IMR-90 (cell line): ENCODE data around the gene KDM3B. TPM values are rescaled to one million over a fixed set of nuclear protein-coding genes. Genes with fewer than 3 reads are reported as not detected.

Source experiments
- ATAC-seq: fragments of 200-7000 bp; cut with Tn5 transposase; 2 replicates; pipeline ENCODE4 v1.9.1; 2020; ENCODE audit warnings: low read depth, mild to moderate bottlenecking, moderate library complexity
- BruUV-seq: library from RNA; stranded (reverse); fragments of 400-500 nt; replicated peaks from 2 replicates; lab custom pipeline; 2021; lab: Mats Ljungman, UMichigan
- CTCF ChIA-PET: fragments of 300-600 bp; formaldehyde crosslinking; extraction: SDS; loops from one replicate; lab custom pipeline; 2021; ENCODE audit warnings: antibody characterized with exemption; lab: Yijun Ruan, JAX
- POLR2A ChIA-PET: fragments of 300-600 bp; sonication (Branson Sonifier 250); formaldehyde crosslinking; loops from one replicate; lab custom pipeline; 2022; ENCODE audit warnings: antibody characterized with exemption; ENCODE audit not compliant: unreplicated experiment; lab: Charles Lee
- DNase-seq: peaks from one replicate; pipeline ENCODE4 v3.0.0; 2013
- H2AFZ ChIP-seq: replicated peaks from 2 replicates; pipeline ENCODE3; 2013; ENCODE audit warnings: low read length, mild to moderate bottlenecking; ENCODE audit not compliant: poor library complexity
- H2AK5ac ChIP-seq: 2 replicates; pipeline ENCODE4 v1.6.1; 2013; ENCODE audit warnings: low read depth, low read length, inconsistent platforms
- H2AK9ac ChIP-seq: replicated peaks from 2 replicates; pipeline ENCODE3; 2013; ENCODE audit warnings: mild to moderate bottlenecking, low read depth, low read length, moderate library complexity; ENCODE audit not compliant: poor library complexity
- H2BK120ac ChIP-seq: 2 replicates; pipeline ENCODE4 v1.6.1; 2013; ENCODE audit warnings: low read depth, low read length, inconsistent platforms
- H2BK15ac ChIP-seq: 3 replicates; pipeline ENCODE4 v1.6.1; 2013; ENCODE audit warnings: low read depth, low read length, inconsistent platforms
- H2BK20ac ChIP-seq: 2 replicates; pipeline ENCODE4 v1.6.1; 2013; ENCODE audit warnings: low read depth, mild to moderate bottlenecking, inconsistent platforms, low read length, moderate library complexity
- H2BK5ac ChIP-seq: 2 replicates; pipeline ENCODE4 v1.6.1; 2013; ENCODE audit warnings: mild to moderate bottlenecking, low read depth, low read length, inconsistent platforms; ENCODE audit not compliant: poor library complexity, severe bottlenecking
- H3K14ac ChIP-seq: replicated peaks from 2 replicates; pipeline ENCODE4 v1.6.1; 2013; ENCODE audit warnings: low read depth, low read length, inconsistent platforms
- H3K18ac ChIP-seq: 2 replicates; pipeline ENCODE4 v1.6.1; 2013; ENCODE audit warnings: low read depth, low read length, control low read depth
- H3K23ac ChIP-seq: 2 replicates; pipeline ENCODE4 v1.6.1; 2013; ENCODE audit warnings: low read depth, low read length, inconsistent platforms
- H3K27ac ChIP-seq: 2 replicates; pipeline ENCODE4 v1.5.1; 2013; ENCODE audit warnings: mild to moderate bottlenecking, control low read depth, low read length; ENCODE audit not compliant: insufficient read depth
- H3K27me3 ChIP-seq: 2 replicates; pipeline ENCODE4 v1.6.1; 2013; ENCODE audit warnings: low read length; ENCODE audit not compliant: control insufficient read depth, insufficient read depth
- H3K36me3 ChIP-seq: 2 replicates; pipeline ENCODE4 v1.6.1; 2013; ENCODE audit warnings: low read length, mixed read lengths; ENCODE audit not compliant: control insufficient read depth, insufficient read depth
- H3K4ac ChIP-seq: 2 replicates; pipeline ENCODE4 v1.6.1; 2013; ENCODE audit warnings: low read depth, low read length, inconsistent platforms
- H3K4me1 ChIP-seq: 2 replicates; pipeline ENCODE4 v1.6.1; 2013; ENCODE audit warnings: low read length, mixed read lengths; ENCODE audit not compliant: control insufficient read depth, insufficient read depth
- H3K4me2 ChIP-seq: 2 replicates; pipeline ENCODE4 v1.6.1; 2013; ENCODE audit warnings: low read depth, mild to moderate bottlenecking, control low read depth, low read length, moderate library complexity
- H3K4me3 ChIP-seq: 2 replicates; pipeline ENCODE4 v1.5.1; 2013; ENCODE audit warnings: low read depth, mild to moderate bottlenecking, control low read depth, low read length, moderate library complexity; ENCODE audit not compliant: insufficient read depth
- H3K56ac ChIP-seq: 2 replicates; pipeline ENCODE4 v1.6.1; 2013; ENCODE audit warnings: low read length, inconsistent platforms; ENCODE audit not compliant: insufficient read depth; ENCODE audit errors: extremely low read depth
- H3K79me1 ChIP-seq, 2 experiments: 2 replicates each; pipeline ENCODE4 v1.6.1; 2013; ENCODE audit warnings: low read length in 2 of 2, inconsistent platforms in 1 of 2, low read depth in 1 of 2
- H3K9ac ChIP-seq: 2 replicates; pipeline ENCODE4 v1.6.1; 2013; ENCODE audit warnings: low read depth, low read length, control low read depth
- H3K9me1 ChIP-seq: 2 replicates; pipeline ENCODE4 v1.6.1; 2013; ENCODE audit warnings: low read length, inconsistent platforms; ENCODE audit not compliant: insufficient read depth
- H3K9me3 ChIP-seq: 2 replicates; pipeline ENCODE4 v1.6.1; 2013; ENCODE audit warnings: low read length; ENCODE audit not compliant: control insufficient read depth, insufficient read depth
- H4K20me1 ChIP-seq: 2 replicates; pipeline ENCODE4 v1.6.1; 2013; ENCODE audit warnings: low read length, inconsistent platforms; ENCODE audit not compliant: insufficient read depth
- H4K5ac ChIP-seq: 2 replicates; pipeline ENCODE4 v1.6.1; 2013; ENCODE audit warnings: mild to moderate bottlenecking, low read depth, low read length, control low read depth
- H4K8ac ChIP-seq, 2 experiments: 2 replicates each; pipeline ENCODE4 v1.6.1; 2013; ENCODE audit warnings: low read depth in 2 of 2, low read length in 2 of 2, control low read depth in 1 of 2, inconsistent platforms in 1 of 2
- H4K91ac ChIP-seq: 2 replicates; pipeline ENCODE4 v1.6.1; 2013; ENCODE audit warnings: low read depth, low read length, inconsistent platforms; ENCODE audit not compliant: insufficient read depth
- BHLHE40 ChIP-seq: fragments of 150-350 bp; IDR thresholded peaks from 2 replicates; pipeline ENCODE4 v1.6.1; 2016; ENCODE audit warnings: mild to moderate bottlenecking, low read depth, low read length
- CEBPB ChIP-seq: IDR thresholded peaks from 2 replicates; pipeline ENCODE4 v1.6.1; 2012; ENCODE audit warnings: low read depth, low read length, improper control_type of control experiment
- CHD1 ChIP-seq: IDR thresholded peaks from 2 replicates; pipeline ENCODE4 v1.6.1; 2012; ENCODE audit warnings: low read depth, low read length, improper control_type of control experiment
- MAFK ChIP-seq: IDR thresholded peaks from 2 replicates; pipeline ENCODE4 v1.6.1; 2012; ENCODE audit warnings: low read depth, low read length, improper control_type of control experiment
- MAZ ChIP-seq: IDR thresholded peaks from 2 replicates; pipeline ENCODE4 v1.6.1; 2012; ENCODE audit warnings: low read depth, mild to moderate bottlenecking, low read length, improper control_type of control experiment, moderate library complexity, borderline replicate concordance
- MXI1 ChIP-seq: IDR thresholded peaks from 2 replicates; pipeline ENCODE4 v1.6.1; 2012; ENCODE audit warnings: low read depth, mild to moderate bottlenecking, low read length, moderate library complexity, borderline replicate concordance
- NFE2L2 ChIP-seq: fragments of 150-350 bp; IDR thresholded peaks from 2 replicates; pipeline ENCODE4 v1.6.1; 2016; ENCODE audit warnings: low read depth, mild to moderate bottlenecking, low read length
- POLR2A ChIP-seq: IDR thresholded peaks from 2 replicates; pipeline ENCODE4 v1.6.1; 2012; ENCODE audit warnings: mild to moderate bottlenecking, low read depth, low read length
- RAD21 ChIP-seq: IDR thresholded peaks from 2 replicates; pipeline ENCODE4 v1.6.1; 2012; ENCODE audit warnings: low read length, improper control_type of control experiment
- SMC3 ChIP-seq: fragments of 150-350 bp; IDR thresholded peaks from 2 replicates; pipeline ENCODE4 v1.6.1; 2016; ENCODE audit warnings: low read depth, mild to moderate bottlenecking, antibody characterized with exemption, low read length, moderate library complexity
- WGBS, 2 experiments: methylation state at CpG; one replicate each; pipeline versions ENCODE4 v1.1.5 to v1.1.7; 2013; ENCODE audit warnings: missing lambda C conversion rate in 2 of 2; ENCODE audit not compliant: insufficient read length in 1 of 2; ENCODE audit errors: extremely low coverage in 2 of 2; 5-methylcytosine and 5-hydroxymethylcytosine counted together
- dilution Hi-C: fragments of 300-500 bp; cut with HindIII; formaldehyde crosslinking; loops from one replicate; pipeline ENCODE4 v1.14.3; 2018; ENCODE audit warnings: low sequenced_read_pairs; ENCODE audit not compliant: unreplicated experiment
- in situ Hi-C: fragments of 300-500 bp; cut with MboI; formaldehyde crosslinking; loops from 3 replicates; pipeline ENCODE4 v1.14.3; 2019; ENCODE audit warnings: low sequenced_read_pairs, inconsistent platforms, mixed read lengths
- intact Hi-C: fragments of 100-400 bp; cut with micrococcal nuclease; formaldehyde crosslinking; loops from 2 replicates; pipeline ENCODE4 v1.10.0; 2022
- polyA plus RNA-seq, 3 experiments: library from polyadenylated mRNA; depleted of rRNA; stranded (reverse); fragments of >200 nt; gene quantifications; 2 replicates each; pipeline ENCODE4 v1.2.3, GENCODE V29; 2012; ENCODE audit warnings: low replicate concordance in 1 of 3
- total RNA-seq: library from RNA; depleted of rRNA; stranded (reverse); fragments of >200 nt; gene quantifications from 2 replicates; pipeline ENCODE4 v1.2.3, GENCODE V29; 2012
- TF ChIP-seq, protein P1 (sequence below): fragments of 150-350 bp; IDR thresholded peaks from 2 replicates; pipeline ENCODE4 v1.6.1; 2017; ENCODE audit warnings: mild to moderate bottlenecking, antibody characterized with exemption, low read length, low read depth
- TF ChIP-seq, protein P2 (sequence below): fragments of 150-350 bp; IDR thresholded peaks from 2 replicates; pipeline ENCODE4 v1.6.1; 2016; ENCODE audit warnings: low read depth, mild to moderate bottlenecking, low read length, moderate library complexity, borderline replicate concordance
- TF ChIP-seq, protein P3 (sequence below): conservative IDR thresholded peaks from 2 replicates; pipeline ENCODE4 v1.5.1; 2012; ENCODE audit warnings: mild to moderate bottlenecking, low read depth, low read length, improper control_type of control experiment

KDM3B gene
- total and polyA plus RNA-seq, 2 of the 4 experiments (the other 2 are of a cell fraction) = 19.4 to 35.8 TPM

DNA sequence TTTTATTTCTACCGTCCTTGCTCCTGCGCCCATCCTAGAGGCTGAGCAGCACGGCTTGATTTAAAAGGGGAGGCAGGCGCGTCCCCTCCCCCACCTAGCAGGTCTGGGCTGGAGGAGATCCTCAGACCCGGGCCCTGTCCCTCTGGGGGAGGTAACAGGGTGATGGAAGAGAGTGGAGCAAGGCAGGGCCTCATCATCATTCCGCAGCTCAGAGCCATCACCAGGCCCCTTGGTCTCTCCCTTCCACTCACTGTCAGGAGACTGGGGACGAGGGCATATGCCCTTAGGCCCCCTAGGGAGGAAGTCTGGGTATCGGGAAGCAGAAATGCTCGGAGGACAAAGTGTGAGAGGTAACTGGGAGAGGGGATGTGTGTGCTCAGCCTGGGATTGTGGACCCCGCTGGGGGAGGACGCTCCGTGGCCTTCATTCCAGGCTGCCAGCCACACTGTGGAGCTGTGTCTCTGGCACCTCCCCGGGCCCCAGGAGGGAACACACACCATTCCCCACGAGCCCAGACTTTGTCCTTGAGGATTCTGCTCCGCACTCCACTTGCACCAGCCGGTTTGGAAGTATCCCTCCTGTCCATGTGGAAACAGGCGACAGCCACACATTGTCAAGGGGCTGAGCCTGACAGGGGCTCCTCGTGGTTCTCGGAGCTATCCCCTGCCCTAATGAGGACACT lies 87.1 kb downstream of the KDM3B start:
- Histone ChIP-seq H2BK20ac (no peak overlapping the region), H3K23ac (peak overlapping the region; percentile 38; the same call in 1 of the 2 replicates), H4K20me1 (0 out of 2 replicates have a peak, but pooled peaks cover 6% of the 10 kb centered on the region), H3K9me3 (no peaks in the 10 kb centered on the region), H3K27ac (no peak overlapping the region), H3K56ac (no peak overlapping the region; the same call in 1 of the 2 replicates), H2BK120ac (no peak overlapping the region; the same call in 1 of the 2 replicates), H3K14ac (peak overlapping the region; percentile 76), H3K4me2 (peak overlapping the region; percentile 88), H3K4ac (peak overlapping the region; percentile 57), H3K27me3 (no peaks in the 10 kb centered on the region), H2AK5ac (peak overlapping the region; percentile 45; the same call in 1 of the 2 replicates), H2BK15ac (no peak overlapping the region), H3K4me1 (peaks cover 9% of the 10 kb centered on the region; the same call in 1 of the 2 replicates), H3K4me3 (peak overlapping the region; percentile 53), H4K8ac (peak overlapping the region in 1 of 2 experiments; percentile 75; a peak in 3 of 4 replicates), H4K5ac (peak overlapping the region; percentile 34; the same call in 1 of the 2 replicates), H2AK9ac (peak overlapping the region; percentile 83), H3K9ac (peak overlapping the region; percentile 18), H2AFZ (peak overlapping the region; percentile 92), H3K9me1 (peaks cover 7% of the 10 kb centered on the region; the same call in 1 of the 2 replicates), H3K79me1 (peaks cover 0 to 8% of the 10 kb centered on the region in 2 experiments; a peak in 2 of 4 replicates), H3K36me3 (peaks cover 8% of the 10 kb centered on the region), H4K91ac (no peak overlapping the region), H2BK5ac (no peak overlapping the region), H3K18ac (no peak overlapping the region)
- ATAC-seq (peak; percentile 42), DNase-seq (peak; percentile 3)
- 44% methylated on average over 5 of the region's 20 CpGs; no CpG with 5 or more reads in 1 of the 2 experiments for WGBS, 2 experiments
- no peak for TF ChIP-seq MXI1
- no peak for TF ChIP-seq MAFK
- TF ChIP-seq SMC3 = no peak
- TF ChIP-seq MAZ = no peak
- TF ChIP-seq NFE2L2 = no peak
- TF ChIP-seq CHD1 = no peak
- no peak for TF ChIP-seq CEBPB
- TF ChIP-seq BHLHE40 = no peak
- TF ChIP-seq, protein P1, sequence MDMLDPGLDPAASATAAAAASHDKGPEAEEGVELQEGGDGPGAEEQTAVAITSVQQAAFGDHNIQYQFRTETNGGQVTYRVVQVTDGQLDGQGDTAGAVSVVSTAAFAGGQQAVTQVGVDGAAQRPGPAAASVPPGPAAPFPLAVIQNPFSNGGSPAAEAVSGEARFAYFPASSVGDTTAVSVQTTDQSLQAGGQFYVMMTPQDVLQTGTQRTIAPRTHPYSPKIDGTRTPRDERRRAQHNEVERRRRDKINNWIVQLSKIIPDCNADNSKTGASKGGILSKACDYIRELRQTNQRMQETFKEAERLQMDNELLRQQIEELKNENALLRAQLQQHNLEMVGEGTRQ = no peak
- no peak for TF ChIP-seq POLR2A
- TF ChIP-seq, protein P2, sequence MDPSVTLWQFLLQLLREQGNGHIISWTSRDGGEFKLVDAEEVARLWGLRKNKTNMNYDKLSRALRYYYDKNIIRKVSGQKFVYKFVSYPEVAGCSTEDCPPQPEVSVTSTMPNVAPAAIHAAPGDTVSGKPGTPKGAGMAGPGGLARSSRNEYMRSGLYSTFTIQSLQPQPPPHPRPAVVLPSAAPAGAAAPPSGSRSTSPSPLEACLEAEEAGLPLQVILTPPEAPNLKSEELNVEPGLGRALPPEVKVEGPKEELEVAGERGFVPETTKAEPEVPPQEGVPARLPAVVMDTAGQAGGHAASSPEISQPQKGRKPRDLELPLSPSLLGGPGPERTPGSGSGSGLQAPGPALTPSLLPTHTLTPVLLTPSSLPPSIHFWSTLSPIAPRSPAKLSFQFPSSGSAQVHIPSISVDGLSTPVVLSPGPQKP = no peak
- TF ChIP-seq, protein P3, sequence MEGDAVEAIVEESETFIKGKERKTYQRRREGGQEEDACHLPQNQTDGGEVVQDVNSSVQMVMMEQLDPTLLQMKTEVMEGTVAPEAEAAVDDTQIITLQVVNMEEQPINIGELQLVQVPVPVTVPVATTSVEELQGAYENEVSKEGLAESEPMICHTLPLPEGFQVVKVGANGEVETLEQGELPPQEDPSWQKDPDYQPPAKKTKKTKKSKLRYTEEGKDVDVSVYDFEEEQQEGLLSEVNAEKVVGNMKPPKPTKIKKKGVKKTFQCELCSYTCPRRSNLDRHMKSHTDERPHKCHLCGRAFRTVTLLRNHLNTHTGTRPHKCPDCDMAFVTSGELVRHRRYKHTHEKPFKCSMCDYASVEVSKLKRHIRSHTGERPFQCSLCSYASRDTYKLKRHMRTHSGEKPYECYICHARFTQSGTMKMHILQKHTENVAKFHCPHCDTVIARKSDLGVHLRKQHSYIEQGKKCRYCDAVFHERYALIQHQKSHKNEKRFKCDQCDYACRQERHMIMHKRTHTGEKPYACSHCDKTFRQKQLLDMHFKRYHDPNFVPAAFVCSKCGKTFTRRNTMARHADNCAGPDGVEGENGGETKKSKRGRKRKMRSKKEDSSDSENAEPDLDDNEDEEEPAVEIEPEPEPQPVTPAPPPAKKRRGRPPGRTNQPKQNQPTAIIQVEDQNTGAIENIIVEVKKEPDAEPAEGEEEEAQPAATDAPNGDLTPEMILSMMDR = no peak
- TF ChIP-seq RAD21 = no peak
- in situ Hi-C loops (no loop called here), dilution Hi-C loops (no loop called here), intact Hi-C loops (no loop called here)
- ChIA-PET POLR2A (no interaction called here), CTCF (interaction anchor here (1.0 to 1.2 kb wide), 2 partner anchors 64 to 104 kb away, joined by 3 read pairs; no protein-coding TSS in a partner anchor)
- no TSS peak for BruUV-seq
